ENCODE results near the gene C21orf58. TPM values are rescaled to one million over a fixed set of nuclear protein-coding genes. Genes with fewer than 3 reads are reported as not detected.

The C21orf58 gene
- total RNA-seq, 2 experiments from 2014 or later: 50.1 to 53.9 TPM

DNA sequence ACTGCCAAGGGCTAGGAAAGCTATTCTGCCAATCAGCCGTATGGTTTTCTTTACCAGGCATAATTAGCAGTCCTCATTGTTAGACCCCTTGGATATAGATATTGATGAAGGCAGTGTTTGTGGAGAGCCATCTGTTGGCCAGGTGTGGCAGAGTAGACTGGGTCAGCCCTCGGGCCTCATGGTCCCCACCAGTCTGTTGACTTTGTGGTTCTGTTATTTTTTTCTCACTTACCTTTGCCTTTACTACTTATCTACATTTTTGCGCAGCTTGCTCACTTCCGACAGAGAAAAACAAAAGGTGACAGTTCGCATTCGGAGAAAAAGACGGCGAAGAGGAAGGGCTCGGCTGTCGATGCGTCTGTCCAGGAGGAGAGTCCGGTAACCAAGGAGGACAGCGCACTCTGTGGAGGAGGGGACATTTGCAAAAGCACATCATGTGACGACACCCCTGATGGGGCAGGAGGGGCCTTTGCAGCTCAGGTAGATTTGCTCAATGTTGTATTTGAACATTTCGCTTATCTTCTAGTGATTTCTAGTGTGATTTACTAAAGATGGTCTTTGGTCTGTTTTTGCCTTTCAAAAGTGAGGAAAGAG, 2.5 kb upstream of the C21orf58 start:
- DNase-seq (no peak), ATAC-seq (ENCODE audit: low read depth) (no peak)
- Mint-ChIP-seq H3K36me3 (peaks cover 24% of the 10 kb centered on the region), H3K4me1 (peaks cover 24% of the 10 kb centered on the region), H3K4me3 (peak overlapping the region; percentile 36), H3K27me3 (no peaks in the 10 kb centered on the region), H3K9me3 (no peaks in the 10 kb centered on the region), H3K27ac (peak overlapping the region; percentile 5)
- POLR2A ChIA-PET: interaction anchor here (0.8 to 4.2 kb wide), 6 partner anchors 29 to 221 kb away, joined by 3 to 32 read pairs (median 4); no protein-coding TSS in a partner anchor

DNA sequence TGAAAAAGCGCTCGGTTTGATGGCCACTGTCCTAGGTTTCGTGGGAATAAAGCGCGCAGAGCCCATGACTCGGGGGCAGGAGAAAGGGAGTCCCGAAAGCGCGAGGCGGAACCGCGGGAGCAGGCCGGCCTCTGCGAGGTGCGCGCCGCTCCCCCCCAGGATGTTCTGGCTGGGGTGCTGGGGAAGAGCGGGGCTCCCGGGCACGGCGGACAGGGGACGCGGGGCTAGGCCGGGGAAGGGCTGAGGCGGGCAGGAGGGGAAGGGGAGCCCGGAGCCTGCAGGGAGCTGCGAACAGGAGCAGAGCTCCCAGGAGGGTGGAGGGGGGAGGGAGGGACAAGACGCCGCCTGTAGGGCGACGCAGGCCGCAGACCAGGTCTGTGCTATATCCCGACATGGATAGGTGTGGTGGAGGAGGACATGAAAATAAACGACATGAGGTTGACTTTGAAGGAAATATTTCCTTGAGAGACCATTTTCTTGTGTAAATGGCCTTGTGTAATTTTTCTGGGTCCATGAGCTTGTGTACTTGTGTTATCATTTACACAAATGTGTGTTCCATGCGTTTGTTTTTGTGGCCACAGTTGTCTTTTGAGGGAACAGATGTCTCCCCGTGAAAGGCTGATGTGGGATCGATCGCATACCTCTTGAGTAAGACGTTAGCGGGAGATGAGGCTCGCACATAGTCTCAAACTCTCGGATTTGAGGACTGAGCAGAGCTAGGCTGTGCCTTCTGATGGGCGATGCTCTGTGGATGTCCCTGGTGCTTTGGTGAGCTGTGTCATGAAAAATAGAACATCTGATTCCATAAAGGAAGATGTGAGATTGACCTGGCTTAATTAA, 1.6 kb upstream of the C21orf58 start:
- ATAC-seq (ENCODE audit: low read depth) (peak; percentile 6), DNase-seq (peak; percentile 69)
- H3K9me3 Mint-ChIP-seq: no peaks in the 10 kb centered on the region
- H3K27me3 Mint-ChIP-seq: no peaks in the 10 kb centered on the region
- peak overlapping the region; percentile 82 for H3K27ac Mint-ChIP-seq
- peaks cover 27% of the 10 kb centered on the region for H3K36me3 Mint-ChIP-seq
- POLR2A ChIA-PET: interaction anchor here (0.8 to 4.2 kb wide), 7 partner anchors 28 to 222 kb away, joined by 3 to 32 read pairs (median 4); no protein-coding TSS in a partner anchor
- peak overlapping the region; percentile 98 for H3K4me3 Mint-ChIP-seq
- H3K4me1 Mint-ChIP-seq: peaks cover 32% of the 10 kb centered on the region

DNA sequence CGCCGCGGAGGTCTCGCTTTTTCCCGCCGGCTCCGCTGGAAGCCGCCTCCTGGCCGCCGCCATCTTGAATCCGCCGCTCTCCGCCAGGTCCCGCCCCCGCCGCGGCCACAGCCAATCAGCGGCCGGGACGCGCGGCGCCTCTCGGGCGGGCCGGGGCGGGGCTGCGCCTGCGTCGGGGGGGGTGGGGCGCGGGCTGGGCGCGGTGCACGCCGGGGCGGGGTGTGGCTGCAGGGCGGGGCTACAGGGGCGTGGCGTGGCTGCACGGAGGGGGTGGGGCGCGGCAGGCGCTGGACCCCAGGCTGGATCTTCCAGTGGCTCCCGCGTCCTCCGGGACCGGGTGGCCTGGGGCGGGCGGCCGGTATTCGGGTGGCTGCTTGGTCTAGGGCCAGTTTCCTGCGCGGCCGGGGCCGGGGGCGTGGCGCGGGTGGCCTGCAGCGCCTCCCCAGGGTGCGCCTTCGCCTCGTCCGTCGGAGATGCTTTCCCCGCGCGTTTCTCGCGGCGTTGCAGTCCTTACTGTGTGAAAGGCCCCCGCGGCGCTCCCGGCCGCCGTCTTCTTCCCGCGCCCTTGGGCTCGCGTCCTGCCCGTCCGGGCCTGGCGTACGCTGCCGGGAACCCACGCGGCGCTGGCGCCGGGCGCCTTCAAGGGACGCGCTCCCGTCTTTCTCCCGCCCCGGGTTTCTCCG, 861 bp upstream of the C21orf58 start:
- peaks cover 32% of the 10 kb centered on the region for H3K4me1 Mint-ChIP-seq
- H3K27me3 Mint-ChIP-seq: no peaks in the 10 kb centered on the region
- peak overlapping the region; percentile 99 for H3K27ac Mint-ChIP-seq
- no peaks in the 10 kb centered on the region for H3K9me3 Mint-ChIP-seq
- ATAC-seq (ENCODE audit: low read depth): peak; percentile 63
- H3K36me3 Mint-ChIP-seq: peaks cover 30% of the 10 kb centered on the region
- POLR2A ChIA-PET: interaction anchor here (1.4 to 4.2 kb wide), 2 partner anchors 100 to 231 kb away, joined by 3 to 32 read pairs; no protein-coding TSS in a partner anchor
- DNase-seq: peak; percentile 96
- peak overlapping the region; percentile 98 for H3K4me3 Mint-ChIP-seq

DNA sequence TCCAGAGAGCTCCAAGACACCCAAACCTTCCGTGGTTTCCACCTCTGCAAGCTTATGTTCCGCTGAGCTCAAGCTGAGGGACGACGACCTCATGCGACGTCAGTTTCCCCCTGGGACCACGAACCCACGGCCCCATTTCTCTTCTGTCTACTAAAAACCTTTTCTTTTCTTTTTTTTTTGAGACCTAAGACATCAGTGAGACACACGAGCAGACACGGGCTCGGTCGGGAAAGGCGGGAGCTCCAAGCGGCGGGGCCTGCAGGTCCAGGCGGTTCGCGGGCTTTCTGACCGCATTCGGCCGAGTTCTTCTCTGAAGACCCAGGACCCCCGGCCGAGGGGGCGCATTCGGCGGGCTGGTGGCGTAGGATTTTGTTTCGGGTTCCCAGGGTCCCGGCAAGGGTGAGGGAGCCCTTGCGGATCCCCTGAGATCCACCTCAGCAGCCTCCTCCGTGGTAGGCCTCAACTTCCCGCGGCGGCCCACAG, 402 bp downstream of the C21orf58 start:
- POLR2A ChIA-PET: interaction anchor here (0.7 to 4.2 kb wide), 17 partner anchors 10 to 312 kb away, joined by 3 to 32 read pairs (median 4); partner anchors contain the start of genes DIP2A, MCM3AP, PRMT2 and YBEY
- ATAC-seq (ENCODE audit: low read depth): no peak
- Mint-ChIP-seq H3K36me3 (peaks cover 31% of the 10 kb centered on the region), H3K27ac (peak overlapping the region; percentile 99), H3K27me3 (no peaks in the 10 kb centered on the region), H3K9me3 (no peaks in the 10 kb centered on the region), H3K4me1 (peaks cover 32% of the 10 kb centered on the region), H3K4me3 (peak overlapping the region; percentile 98)
- DNase-seq: no peak

DNA sequence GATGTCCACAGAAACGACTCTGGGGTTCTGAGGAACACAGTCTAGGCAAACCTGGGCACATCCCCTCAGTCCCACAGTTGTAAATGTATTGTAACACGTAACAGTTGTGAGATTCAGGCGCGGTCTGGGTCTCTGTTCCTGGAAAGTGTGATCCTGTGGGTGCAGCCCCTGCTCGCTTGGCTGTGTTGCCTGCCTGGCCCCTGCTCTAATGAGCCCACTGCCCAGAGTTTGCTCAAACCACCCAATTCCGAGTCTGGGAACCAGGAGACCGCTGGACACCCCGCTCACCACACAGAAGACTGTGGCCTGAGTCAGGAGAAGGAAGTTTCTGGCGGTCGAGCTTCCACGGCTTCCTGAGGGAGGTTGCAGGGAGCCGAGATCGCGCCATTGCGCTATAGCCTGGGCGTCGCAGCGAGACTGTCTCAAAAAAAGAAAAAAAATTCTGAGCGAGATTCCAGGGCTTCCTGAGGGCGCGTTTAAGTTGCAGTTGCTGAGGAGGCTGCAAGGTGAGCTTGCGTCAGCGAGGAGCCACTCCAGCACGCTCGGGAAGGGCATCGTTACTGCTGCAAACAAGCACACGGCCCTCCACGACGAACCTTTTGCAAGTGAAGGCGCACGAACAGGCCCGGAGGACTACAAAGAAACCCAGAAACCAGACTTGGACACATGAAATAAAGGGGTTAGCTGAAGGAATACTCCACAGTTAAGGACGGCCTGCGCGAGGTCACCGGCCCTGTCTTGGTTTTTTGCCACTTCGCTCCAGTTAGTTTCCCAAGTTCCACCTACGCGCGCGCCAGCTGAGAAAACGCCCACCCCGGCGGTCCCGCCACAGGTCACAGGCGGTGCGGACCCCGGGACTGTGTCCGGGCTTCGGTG, 1.1 kb downstream of the C21orf58 start:
- peaks cover 31% of the 10 kb centered on the region for H3K36me3 Mint-ChIP-seq
- peak overlapping the region; percentile 98 for H3K4me3 Mint-ChIP-seq
- POLR2A ChIA-PET: interaction anchor here (0.7 to 4.2 kb wide), 17 partner anchors 9 to 313 kb away, joined by 3 to 32 read pairs (median 4); partner anchors contain the start of genes DIP2A, MCM3AP, PRMT2 and YBEY
- ATAC-seq (ENCODE audit: low read depth) (no peak), DNase-seq (peak; percentile 48)
- peaks cover 32% of the 10 kb centered on the region for H3K4me1 Mint-ChIP-seq
- peak overlapping the region; percentile 99 for H3K27ac Mint-ChIP-seq
- no peaks in the 10 kb centered on the region for H3K27me3 Mint-ChIP-seq
- H3K9me3 Mint-ChIP-seq: no peaks in the 10 kb centered on the region

GRCh38 chr21:46320331-46320801, 3.3 kb downstream of the C21orf58 start:
- no peaks in the 10 kb centered on the region for H3K27me3 Mint-ChIP-seq
- POLR2A ChIA-PET: interaction anchor here (0.6 kb wide), 1 partner anchor 208 kb away, joined by 6 read pairs; no protein-coding TSS in a partner anchor
- H3K27ac Mint-ChIP-seq: peak overlapping the region; percentile 57
- no peaks in the 10 kb centered on the region for H3K9me3 Mint-ChIP-seq
- peak overlapping the region; percentile 98 for H3K4me3 Mint-ChIP-seq
- no peak for ATAC-seq (ENCODE audit: low read depth)
- H3K4me1 Mint-ChIP-seq: peaks cover 19% of the 10 kb centered on the region
- H3K36me3 Mint-ChIP-seq: peaks cover 24% of the 10 kb centered on the region
- no peak for DNase-seq

DNA sequence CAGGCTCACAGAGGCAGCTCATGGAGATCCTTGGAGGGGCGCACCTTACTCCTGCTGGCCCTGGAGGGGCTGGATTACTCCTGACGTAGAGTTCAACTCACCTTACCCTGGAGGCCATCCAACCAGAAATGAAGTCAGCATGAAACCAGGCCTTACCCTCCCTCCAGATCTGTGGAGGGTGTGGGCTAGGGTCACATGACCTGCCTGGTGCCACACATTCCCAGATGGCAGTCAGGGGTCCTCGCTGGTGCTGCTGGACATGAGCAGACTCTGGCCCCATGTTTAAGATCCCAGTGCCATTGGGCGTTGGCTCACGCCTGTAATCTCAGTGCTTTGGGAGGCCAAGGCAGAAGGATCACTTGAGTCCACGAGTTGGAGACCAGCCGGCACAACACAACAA, 4.5 kb downstream of the C21orf58 start:
- ATAC-seq (ENCODE audit: low read depth): no peak
- peaks cover 18% of the 10 kb centered on the region for H3K4me1 Mint-ChIP-seq
- no peaks in the 10 kb centered on the region for H3K27me3 Mint-ChIP-seq
- peaks cover 26% of the 10 kb centered on the region for H3K36me3 Mint-ChIP-seq
- POLR2A ChIA-PET: no interaction called here
- no peak overlapping the region for H3K27ac Mint-ChIP-seq
- no peak for DNase-seq
- no peak overlapping the region for H3K4me3 Mint-ChIP-seq
- no peaks in the 10 kb centered on the region for H3K9me3 Mint-ChIP-seq

- peaks cover 18% of the 10 kb centered on the region for H3K4me1 Mint-ChIP-seq
- ATAC-seq (ENCODE audit: low read depth): no peak
- DNase-seq: no peak
- no peak overlapping the region for H3K4me3 Mint-ChIP-seq
- no peaks in the 10 kb centered on the region for H3K27me3 Mint-ChIP-seq
- POLR2A ChIA-PET: no interaction called here
- H3K27ac Mint-ChIP-seq: no peak overlapping the region
- H3K36me3 Mint-ChIP-seq: peaks cover 29% of the 10 kb centered on the region
- no peaks in the 10 kb centered on the region for H3K9me3 Mint-ChIP-seq
Observed at GRCh38 chr21:46318464-46318845, 5.2 kb downstream of the C21orf58 start.

- DNase-seq (no peak), ATAC-seq (ENCODE audit: low read depth) (no peak)
- Mint-ChIP-seq H3K36me3 (peaks cover 32% of the 10 kb centered on the region), H3K4me3 (no peak overlapping the region), H3K27me3 (no peaks in the 10 kb centered on the region), H3K27ac (no peak overlapping the region), H3K9me3 (no peaks in the 10 kb centered on the region), H3K4me1 (peaks cover 18% of the 10 kb centered on the region)
- POLR2A ChIA-PET: no interaction called here
Observed at GRCh38 chr21:46317710-46318463, 5.8 kb downstream of the C21orf58 start.

GRCh38 chr21:46316708-46317324, 6.9 kb downstream of the C21orf58 start:
- no peak for DNase-seq
- no peak for ATAC-seq (ENCODE audit: low read depth)
- no peak overlapping the region for H3K27ac Mint-ChIP-seq
- no peaks in the 10 kb centered on the region for H3K27me3 Mint-ChIP-seq
- peaks cover 37% of the 10 kb centered on the region for H3K36me3 Mint-ChIP-seq
- peaks cover 14% of the 10 kb centered on the region for H3K4me1 Mint-ChIP-seq
- H3K9me3 Mint-ChIP-seq: no peaks in the 10 kb centered on the region
- POLR2A ChIA-PET: no interaction called here
- H3K4me3 Mint-ChIP-seq: no peak overlapping the region

DNA sequence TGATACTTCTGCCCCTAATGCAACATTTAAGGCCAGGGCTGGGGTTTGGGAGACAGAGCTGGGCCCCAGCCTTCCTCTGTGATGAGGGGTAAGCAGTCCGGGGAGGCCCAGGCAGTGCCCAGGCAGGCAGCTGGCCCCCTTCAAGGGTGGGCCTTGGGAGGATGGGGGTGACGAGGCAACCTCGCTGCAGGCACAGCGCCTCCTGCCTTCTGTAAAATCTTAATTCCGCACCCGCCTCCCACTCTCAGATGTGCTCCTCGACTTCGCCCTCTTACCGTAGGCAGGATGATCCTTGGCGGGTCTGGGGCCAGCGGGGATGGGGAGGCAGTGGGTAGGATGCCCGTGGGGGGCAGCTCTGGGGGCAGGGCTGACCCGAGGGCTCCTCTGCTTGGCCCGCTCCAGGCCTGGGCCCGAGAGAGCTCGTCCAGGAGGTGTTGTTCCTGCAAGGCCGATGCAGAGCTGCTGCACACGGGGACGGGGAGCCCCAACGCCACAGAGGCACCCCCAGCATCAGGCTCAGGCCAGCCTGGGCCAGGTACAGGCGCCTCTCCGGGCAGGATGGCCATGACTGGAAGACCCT, 9.1 kb downstream of the C21orf58 start:
- Mint-ChIP-seq H3K4me1 (no peaks in the 10 kb centered on the region), H3K36me3 (peaks cover 32% of the 10 kb centered on the region), H3K4me3 (no peak overlapping the region), H3K9me3 (no peaks in the 10 kb centered on the region), H3K27me3 (no peaks in the 10 kb centered on the region), H3K27ac (no peak overlapping the region)
- POLR2A ChIA-PET: interaction anchor here (1.5 kb wide), 1 partner anchor 8 kb away, joined by 3 read pairs; no protein-coding TSS in a partner anchor
- ATAC-seq (ENCODE audit: low read depth) (no peak), DNase-seq (no peak)

Data from activated naive CD8-positive, alpha-beta T cell treated with anti-CD3 and anti-CD28 coated beads, Interleukin-2, amount 10 ng/mL, durations not matched to agents 7 days and 5 days (primary cell).